T-helper 2 cell treated with Interferon-gamma antibody and Interleukin-4, amounts not matched to agents 5 μg/mL and 100 μg/mL, for 36 hours (primary cell): ENCODE results near the gene DIS3L2.

Experiments
- DNase-seq: peaks from one replicate; pipeline ENCODE4 v3.0.0; 2021; ENCODE audit warnings: low spot score
- H3K27ac Mint-ChIP-seq: one replicate; pipeline ENCODE4 v1.8.0; 2021; ENCODE audit warnings: mild to moderate bottlenecking, mixed read lengths
- H3K27me3 Mint-ChIP-seq: one replicate; pipeline ENCODE4 v1.8.0; 2021; ENCODE audit warnings: low read depth, mixed read lengths
- H3K36me3 Mint-ChIP-seq: one replicate; pipeline ENCODE4 v1.8.0; 2021; ENCODE audit warnings: low read depth, mixed read lengths
- H3K4me1 Mint-ChIP-seq: one replicate; pipeline ENCODE4 v1.8.0; 2021; ENCODE audit warnings: low read depth, mixed read lengths
- H3K4me3 Mint-ChIP-seq: one replicate; pipeline ENCODE4 v1.8.0; 2022; ENCODE audit warnings: mild to moderate bottlenecking, moderate library complexity, mixed read lengths
- H3K9me3 Mint-ChIP-seq: one replicate; pipeline ENCODE4 v1.8.0; 2021; ENCODE audit warnings: mixed read lengths

Gene DIS3L2

GRCh38 chr2:232234922-232235615 is 273.6 kb downstream of the DIS3L2 start:
- H3K27ac Mint-ChIP-seq = no peak overlapping the region
- DNase-seq = no peak
- H3K4me1 Mint-ChIP-seq = peaks cover 26% of the 10 kb centered on the region
- peaks cover 5% of the 10 kb centered on the region for H3K36me3 Mint-ChIP-seq
- H3K27me3 Mint-ChIP-seq = no peaks in the 10 kb centered on the region
- no peak overlapping the region for H3K4me3 Mint-ChIP-seq
- no peaks in the 10 kb centered on the region for H3K9me3 Mint-ChIP-seq

DNA sequence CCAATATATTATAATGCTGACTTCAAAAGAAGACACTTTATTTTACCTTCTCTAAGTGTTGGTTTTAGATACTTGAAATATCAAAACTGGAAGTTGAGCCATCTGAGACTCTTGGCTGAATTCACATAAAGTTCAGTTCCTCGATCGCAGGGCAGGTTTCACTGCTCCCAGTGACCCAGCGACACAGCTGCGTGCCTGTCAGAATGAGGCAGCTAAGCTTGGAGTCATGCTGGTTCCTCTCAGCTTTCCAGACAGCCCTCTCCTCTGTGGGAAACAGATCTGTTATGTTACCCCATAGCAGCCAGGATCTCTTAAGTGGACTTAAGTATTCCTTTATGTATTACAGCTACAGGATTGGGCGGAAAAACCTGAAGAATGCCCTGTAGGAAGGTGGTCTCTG is 274.2 kb downstream of the DIS3L2 start:
- Mint-ChIP-seq H3K27me3 (no peaks in the 10 kb centered on the region), H3K27ac (no peak overlapping the region), H3K4me1 (peaks cover 27% of the 10 kb centered on the region), H3K9me3 (no peaks in the 10 kb centered on the region), H3K4me3 (no peak overlapping the region), H3K36me3 (peaks cover 5% of the 10 kb centered on the region)
- DNase-seq = no peak

GRCh38 chr2:232236200-232236599 is 274.7 kb downstream of the DIS3L2 start:
- Mint-ChIP-seq H3K4me3 (no peak overlapping the region), H3K27me3 (no peaks in the 10 kb centered on the region), H3K36me3 (peaks cover 5% of the 10 kb centered on the region), H3K4me1 (peaks cover 27% of the 10 kb centered on the region), H3K9me3 (no peaks in the 10 kb centered on the region), H3K27ac (no peak overlapping the region)
- no peak for DNase-seq

- H3K27ac Mint-ChIP-seq = no peak overlapping the region
Observed at GRCh38 chr2:232237464-232237863, 276.0 kb downstream of the DIS3L2 start.

DNA sequence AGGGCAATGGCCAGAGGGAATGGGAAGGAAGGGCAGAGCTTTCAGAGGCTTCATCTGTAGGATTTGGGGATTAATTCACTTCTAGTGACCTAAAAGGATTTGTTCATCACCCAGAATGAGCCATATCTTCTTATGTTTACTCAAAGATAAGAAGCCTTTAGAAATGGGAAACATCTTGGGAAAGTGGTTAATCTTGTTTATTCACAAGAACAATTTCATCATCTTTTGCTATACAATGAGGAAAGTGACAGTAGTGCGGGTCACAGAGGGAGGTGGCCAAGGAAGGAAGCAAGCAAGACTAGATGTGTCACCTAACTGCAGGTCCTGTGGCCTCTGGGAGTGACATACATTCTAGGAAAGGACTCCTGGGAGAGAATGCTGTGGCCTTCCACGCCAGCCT is 276.6 kb downstream of the DIS3L2 start:
- H3K9me3 Mint-ChIP-seq = no peaks in the 10 kb centered on the region
- no peak for DNase-seq
- no peaks in the 10 kb centered on the region for H3K27me3 Mint-ChIP-seq
- H3K27ac Mint-ChIP-seq = no peak overlapping the region
- H3K36me3 Mint-ChIP-seq = peaks cover 5% of the 10 kb centered on the region
- peaks cover 15% of the 10 kb centered on the region for H3K4me1 Mint-ChIP-seq
- no peak overlapping the region for H3K4me3 Mint-ChIP-seq

More at GRCh38 chr2:232237464-232237863, 276.0 kb downstream of the DIS3L2 start:
- no peak for DNase-seq
- H3K36me3 Mint-ChIP-seq = peaks cover 5% of the 10 kb centered on the region
- no peaks in the 10 kb centered on the region for H3K27me3 Mint-ChIP-seq
- no peaks in the 10 kb centered on the region for H3K9me3 Mint-ChIP-seq
- H3K4me1 Mint-ChIP-seq = peaks cover 18% of the 10 kb centered on the region
- no peak overlapping the region for H3K4me3 Mint-ChIP-seq

GRCh38 chr2:232238596-232238995 is 277.1 kb downstream of the DIS3L2 start:
- DNase-seq = no peak
- no peak overlapping the region for H3K4me3 Mint-ChIP-seq
- H3K4me1 Mint-ChIP-seq = peaks cover 15% of the 10 kb centered on the region
- H3K36me3 Mint-ChIP-seq = peaks cover 5% of the 10 kb centered on the region
- no peaks in the 10 kb centered on the region for H3K27me3 Mint-ChIP-seq
- no peak overlapping the region for H3K27ac Mint-ChIP-seq
- no peaks in the 10 kb centered on the region for H3K9me3 Mint-ChIP-seq

DNA sequence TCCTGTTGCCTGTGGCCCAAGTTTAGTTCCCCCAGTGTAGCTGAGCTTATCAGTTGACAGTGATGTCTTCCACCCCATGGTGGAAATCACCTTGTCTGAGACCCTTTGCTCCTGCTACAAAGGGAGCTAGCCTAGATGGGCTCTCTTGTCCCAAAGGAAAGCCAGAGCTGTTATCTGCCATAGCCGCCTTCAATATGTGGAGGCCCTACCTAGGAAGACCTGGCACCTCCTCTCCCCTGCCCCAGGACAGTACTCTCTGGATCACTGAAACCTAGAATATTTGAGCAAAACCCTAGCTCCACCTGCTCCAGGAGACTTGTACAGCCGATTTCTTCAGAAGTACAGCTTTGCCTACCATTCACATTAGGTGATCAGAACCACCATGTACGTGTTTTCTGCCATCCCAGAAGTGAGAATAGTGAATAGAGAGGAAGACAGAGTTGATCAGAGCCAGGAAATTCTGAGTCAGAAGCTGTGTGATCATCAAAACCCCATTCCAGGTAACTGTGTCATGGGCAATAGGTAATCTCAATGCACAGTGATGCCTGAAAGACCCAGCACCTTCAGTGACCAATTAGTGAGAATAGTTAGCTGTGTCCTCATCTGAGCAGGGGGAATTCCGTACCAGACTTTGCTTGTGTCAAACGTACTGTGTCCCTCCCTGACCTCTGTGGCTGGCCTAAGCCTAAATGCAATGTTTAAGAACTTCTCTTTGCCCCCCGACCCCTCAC is 278.6 kb downstream of the DIS3L2 start:
- no peak overlapping the region for H3K4me3 Mint-ChIP-seq
- peak; percentile 28 for DNase-seq
- H3K27ac Mint-ChIP-seq = no peak overlapping the region
- peaks cover 15% of the 10 kb centered on the region for H3K4me1 Mint-ChIP-seq
- H3K9me3 Mint-ChIP-seq = no peaks in the 10 kb centered on the region
- no peaks in the 10 kb centered on the region for H3K27me3 Mint-ChIP-seq
- peaks cover 5% of the 10 kb centered on the region for H3K36me3 Mint-ChIP-seq

GRCh38 chr2:232240906-232241305 is 279.4 kb downstream of the DIS3L2 start:
- H3K4me3 Mint-ChIP-seq = no peak overlapping the region
- no peaks in the 10 kb centered on the region for H3K27me3 Mint-ChIP-seq
- no peak overlapping the region for H3K27ac Mint-ChIP-seq
- no peaks in the 10 kb centered on the region for H3K9me3 Mint-ChIP-seq
- DNase-seq = no peak
- H3K36me3 Mint-ChIP-seq = peaks cover 5% of the 10 kb centered on the region
- H3K4me1 Mint-ChIP-seq = peaks cover 15% of the 10 kb centered on the region

- Mint-ChIP-seq H3K9me3 (no peaks in the 10 kb centered on the region), H3K27ac (no peak overlapping the region), H3K36me3 (peaks cover 5% of the 10 kb centered on the region), H3K27me3 (no peaks in the 10 kb centered on the region), H3K4me3 (no peak overlapping the region), H3K4me1 (peaks cover 13% of the 10 kb centered on the region)
- DNase-seq = no peak
Observed at GRCh38 chr2:232242316-232242715, 280.8 kb downstream of the DIS3L2 start.

DNA sequence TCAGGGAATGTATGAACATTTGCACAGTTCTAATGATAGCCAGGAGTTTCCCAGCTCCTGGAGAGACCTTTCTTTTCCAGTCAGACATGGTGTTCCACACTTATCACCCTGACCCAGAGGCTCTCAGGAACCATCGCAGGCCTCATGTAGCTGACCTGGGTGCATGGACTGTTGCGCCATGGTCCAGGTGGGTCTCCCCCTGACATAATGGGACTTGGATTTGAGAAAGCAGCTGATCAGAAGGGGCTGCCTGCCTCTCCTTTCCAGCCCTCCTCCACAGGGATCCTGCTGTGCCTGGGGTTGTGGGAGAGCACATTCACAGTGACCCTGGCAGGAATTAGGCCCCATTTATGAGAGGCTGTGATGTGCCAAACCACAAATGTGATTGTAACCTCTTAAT is 283.6 kb downstream of the DIS3L2 start:
- H3K36me3 Mint-ChIP-seq = no peaks in the 10 kb centered on the region
- no peaks in the 10 kb centered on the region for H3K9me3 Mint-ChIP-seq
- DNase-seq = no peak
- H3K27me3 Mint-ChIP-seq = no peaks in the 10 kb centered on the region
- H3K4me3 Mint-ChIP-seq = no peak overlapping the region
- H3K27ac Mint-ChIP-seq = no peak overlapping the region
- H3K4me1 Mint-ChIP-seq = peaks cover under 1% of the 10 kb centered on the region

DNA sequence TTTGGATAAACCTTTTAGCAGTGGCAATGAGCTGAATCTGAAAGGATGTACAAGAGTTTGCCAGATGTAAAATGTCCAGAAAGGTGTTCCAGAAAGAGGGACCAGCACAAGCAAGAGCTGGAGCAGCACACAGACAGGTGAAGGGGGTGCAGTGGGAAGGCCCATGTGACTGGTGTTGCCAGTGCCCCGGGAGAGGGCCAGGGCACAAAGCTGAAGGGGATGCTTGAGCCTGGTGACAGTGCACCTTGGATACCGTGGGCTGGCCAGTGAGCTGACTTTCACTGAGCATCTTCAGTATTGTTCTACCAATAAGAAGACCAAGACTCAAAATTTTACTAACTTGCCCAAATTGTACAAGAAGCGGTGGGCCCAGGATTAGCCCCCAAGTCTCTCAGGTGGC is 284.7 kb downstream of the DIS3L2 start:
- no peak for DNase-seq

DNA sequence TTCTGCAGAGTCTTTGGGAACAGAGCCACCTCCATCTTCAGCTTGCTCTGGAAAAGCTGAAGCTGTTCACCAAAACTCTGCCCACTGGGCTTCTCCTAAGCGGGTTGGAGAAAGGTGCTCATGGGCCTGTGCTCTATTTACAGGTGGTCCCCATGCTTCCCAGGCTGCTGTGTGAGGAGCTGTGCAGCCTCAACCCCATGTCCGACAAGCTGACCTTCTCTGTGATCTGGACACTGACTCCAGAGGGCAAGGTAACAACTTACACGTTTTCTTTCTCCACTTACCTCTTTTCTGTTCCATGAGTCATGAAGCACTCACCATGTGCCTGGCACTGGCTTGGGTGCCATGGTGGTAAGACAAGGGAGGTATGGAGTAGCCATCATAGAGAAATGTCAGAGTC is 287.6 kb downstream of the DIS3L2 start:
- Mint-ChIP-seq H3K27me3 (no peaks in the 10 kb centered on the region), H3K4me1 (no peaks in the 10 kb centered on the region), H3K4me3 (no peak overlapping the region), H3K9me3 (no peaks in the 10 kb centered on the region), H3K36me3 (no peaks in the 10 kb centered on the region), H3K27ac (no peak overlapping the region)
- DNase-seq = no peak

More for the DNA sequence above, 284.7 kb downstream of the DIS3L2 start:
- Mint-ChIP-seq H3K27me3 (no peaks in the 10 kb centered on the region), H3K27ac (no peak overlapping the region), H3K4me3 (no peak overlapping the region), H3K36me3 (no peaks in the 10 kb centered on the region), H3K9me3 (no peaks in the 10 kb centered on the region), H3K4me1 (no peaks in the 10 kb centered on the region)

- Mint-ChIP-seq H3K27ac (no peak overlapping the region), H3K4me3 (no peak overlapping the region), H3K36me3 (no peaks in the 10 kb centered on the region), H3K4me1 (no peaks in the 10 kb centered on the region), H3K27me3 (no peaks in the 10 kb centered on the region), H3K9me3 (no peaks in the 10 kb centered on the region)
- no peak for DNase-seq
Observed at GRCh38 chr2:232250246-232251175, 289.0 kb downstream of the DIS3L2 start.

DNA sequence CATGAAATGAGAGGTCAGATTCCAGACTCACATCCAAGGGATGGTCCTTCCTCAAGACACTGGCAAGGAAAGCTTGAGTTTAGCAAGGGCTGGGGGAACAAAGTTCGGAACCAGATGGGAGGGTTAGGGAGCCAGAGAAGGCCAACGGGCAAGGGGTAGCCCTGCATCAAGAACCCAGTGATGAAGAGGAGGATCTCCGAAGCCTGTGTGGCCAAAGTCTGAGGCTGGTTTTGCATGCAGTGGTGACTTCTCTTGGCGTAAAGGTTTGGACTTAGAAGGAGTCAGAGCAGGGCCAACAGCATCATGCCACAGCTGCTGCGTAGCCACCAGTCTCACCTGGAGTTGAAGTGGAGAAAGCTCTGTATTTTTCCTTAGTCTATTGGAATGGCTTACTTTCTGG is 293.5 kb downstream of the DIS3L2 start:
- no peaks in the 10 kb centered on the region for H3K36me3 Mint-ChIP-seq
- H3K9me3 Mint-ChIP-seq = no peaks in the 10 kb centered on the region
- no peak overlapping the region for H3K27ac Mint-ChIP-seq
- H3K4me3 Mint-ChIP-seq = no peak overlapping the region
- DNase-seq = no peak
- no peaks in the 10 kb centered on the region for H3K4me1 Mint-ChIP-seq
- H3K27me3 Mint-ChIP-seq = no peaks in the 10 kb centered on the region
